GM12873 (cell line): Measurements from ENCODE around the gene SLC6A20.

Experiments
- CTCF ChIP-seq: IDR thresholded peaks from 2 replicates; pipeline ENCODE4 v1.5.1; 2012; ENCODE audit warnings: low read depth, mild to moderate bottlenecking, moderate library complexity, low read length, control low read depth; ENCODE audit not compliant: insufficient read depth; ENCODE audit errors: missing control alignments

SLC6A20 gene

GRCh38 chr3:45795882-45796765, at the start of gene SLC6A20:
TSS of gene SLC6A20 (minus strand) at chr3:45796536. CDS start at chr3:45796419, 117 bp downstream.
- TF ChIP-seq CTCF, result no peak

GRCh38 chr3:45844616-45845015, 48.3 kb upstream of the SLC6A20 start:
- no peak for TF ChIP-seq CTCF

- no peak for TF ChIP-seq CTCF
Measured at GRCh38 chr3:45842851-45843625, 46.7 kb upstream of the SLC6A20 start.

- TF ChIP-seq CTCF, result no peak
Measured at GRCh38 chr3:45841757-45842491, 45.6 kb upstream of the SLC6A20 start, which contains the start of gene LZTFL1. TSS of gene LZTFL1 (minus strand) at chr3:45842119. CDS start at chr3:45841991, 128 bp downstream.

GRCh38 chr3:45841420-45841756, 45.1 kb upstream of the SLC6A20 start:
- no peak for TF ChIP-seq CTCF

- TF ChIP-seq CTCF, result no peak
Measured at GRCh38 chr3:45838466-45838865, 42.1 kb upstream of the SLC6A20 start.
